GM23338 (cell line): Measurements from ENCODE around the gene EML4. TPM values are rescaled to one million over a fixed set of nuclear protein-coding genes. Genes with fewer than 3 reads are reported as not detected.

Source experiments
- ATAC-seq: fragments of 200-7000 bp; cut with Tn5 transposase; 3 replicates; pipeline ENCODE4 v1.9.1; 2020
- DNase-seq: peaks from one replicate; pipeline ENCODE4 v3.0.0-alpha.2; 2015; ENCODE audit warnings: low spot score
- H2AFZ ChIP-seq: fragments of 200-600 bp; sonication (generic); 2 replicates; pipeline ENCODE4 v1.8.0; 2016; ENCODE audit warnings: antibody characterized with exemption, mild to moderate bottlenecking, moderate library complexity
- H3F3A ChIP-seq: fragments of 200-600 bp; sonication (generic); replicated peaks from 2 replicates; pipeline ENCODE4 v1.8.0; 2017; ENCODE audit warnings: antibody characterized with exemption, mixed run types, low read depth
- H3K27ac ChIP-seq: fragments of 200-600 bp; sonication (generic); 2 replicates; pipeline ENCODE4 v1.6.1; 2016; ENCODE audit warnings: low read depth
- H3K27me3 ChIP-seq: fragments of 200-600 bp; sonication (generic); 2 replicates; pipeline ENCODE4 v1.8.0; 2016; ENCODE audit warnings: mild to moderate bottlenecking, mixed run types, moderate library complexity; ENCODE audit not compliant: insufficient read depth
- H3K36me3 ChIP-seq: fragments of 200-600 bp; sonication (generic); 2 replicates; pipeline ENCODE4 v1.8.0; 2016; ENCODE audit warnings: mild to moderate bottlenecking; ENCODE audit not compliant: insufficient read depth
- H3K4me1 ChIP-seq: fragments of 200-600 bp; sonication (generic); 2 replicates; pipeline ENCODE4 v1.8.0; 2016; ENCODE audit warnings: mild to moderate bottlenecking, moderate library complexity; ENCODE audit not compliant: insufficient read depth
- H3K4me2 ChIP-seq: fragments of 200-600 bp; sonication (generic); 2 replicates; pipeline ENCODE4 v1.7.1; 2017; ENCODE audit warnings: mixed run types
- H3K4me3 ChIP-seq: fragments of 200-600 bp; sonication (generic); 2 replicates; pipeline ENCODE4 v1.6.1; 2016; ENCODE audit warnings: mixed run types
- H3K79me2 ChIP-seq: fragments of 200-600 bp; sonication (generic); replicated peaks from 2 replicates; pipeline ENCODE4 v1.8.0; 2017; ENCODE audit warnings: mild to moderate bottlenecking; ENCODE audit not compliant: insufficient read depth
- H3K9me2 ChIP-seq: fragments of 200-600 bp; sonication (generic); 2 replicates; pipeline ENCODE4 v1.8.0; 2017; ENCODE audit not compliant: insufficient read depth
- H4K20me1 ChIP-seq: fragments of 200-600 bp; sonication (generic); replicated peaks from 2 replicates; pipeline ENCODE4 v1.8.0; 2017; ENCODE audit warnings: mild to moderate bottlenecking; ENCODE audit not compliant: insufficient read depth
- H3K27ac Mint-ChIP-seq: 2 replicates; pipeline ENCODE4 v1.8.0; 2020; ENCODE audit warnings: inconsistent platforms, mild to moderate bottlenecking, moderate library complexity, mixed read lengths
- H3K27me3 Mint-ChIP-seq: 3 replicates; pipeline ENCODE4 v1.8.0; 2022; ENCODE audit warnings: low read depth, mild to moderate bottlenecking, moderate library complexity, mixed read lengths, inconsistent platforms; ENCODE audit not compliant: insufficient read depth, poor library complexity
- H3K36me3 Mint-ChIP-seq: 3 replicates; pipeline ENCODE4 v1.8.0; 2021; ENCODE audit warnings: low read depth, mild to moderate bottlenecking, inconsistent platforms, moderate library complexity, mixed read lengths
- H3K4me1 Mint-ChIP-seq: 3 replicates; pipeline ENCODE4 v1.8.0; 2020; ENCODE audit warnings: mild to moderate bottlenecking, inconsistent platforms, mixed read lengths
- H3K4me3 Mint-ChIP-seq: 3 replicates; pipeline ENCODE4 v1.8.0; 2021; ENCODE audit warnings: moderate library complexity, mild to moderate bottlenecking, inconsistent platforms, mixed read lengths
- H3K9me3 Mint-ChIP-seq: 3 replicates; pipeline ENCODE4 v1.8.0; 2020; ENCODE audit warnings: moderate library complexity, mild to moderate bottlenecking, inconsistent platforms, mixed read lengths
- CREB1 ChIP-seq: fragments of 250-450 bp; sonication (Bioruptor Pico); IDR thresholded peaks from 2 replicates; pipeline ENCODE4 v1.5.0; 2020; ENCODE audit warnings: low read depth, mild to moderate bottlenecking, moderate library complexity
- EZH2 ChIP-seq: fragments of 200-600 bp; sonication (generic); IDR thresholded peaks from one replicate; pipeline ENCODE4 v1.8.0; 2017; ENCODE audit warnings: antibody characterized with exemption, mild to moderate bottlenecking, low read depth; ENCODE audit not compliant: unreplicated experiment
- EZH2phosphoT487 ChIP-seq: fragments of 200-600 bp; sonication (generic); IDR thresholded peaks from one replicate; pipeline ENCODE4 v1.8.1; 2018; ENCODE audit warnings: antibody characterized with exemption; ENCODE audit not compliant: unreplicated experiment
- NANOG ChIP-seq: IDR thresholded peaks from 2 replicates; pipeline ENCODE4 v1.6.1; 2016; ENCODE audit warnings: antibody characterized with exemption, borderline replicate concordance
- ZNF114 ChIP-seq: fragments of 250-450 bp; sonication (Bioruptor Pico); IDR thresholded peaks from 2 replicates; pipeline ENCODE4 v1.5.0; 2020; ENCODE audit warnings: mild to moderate bottlenecking, moderate library complexity
- ZNF331 ChIP-seq: fragments of 250-450 bp; sonication (Bioruptor Pico); IDR thresholded peaks from 2 replicates; pipeline ENCODE4 v1.5.0; 2020; ENCODE audit warnings: low read depth, mild to moderate bottlenecking, moderate library complexity
- polyA plus RNA-seq: library from polyadenylated mRNA; unstranded; fragments of >200 nt; fragmentation: Nextera tagmentation; extraction: Ambion mirVana; gene quantifications from 2 replicates; pipeline ENCODE4 v1.2.1, GENCODE V29; 2016
- total RNA-seq: library from RNA; depleted of rRNA; stranded (reverse); fragments of >200 nt; shearing (Covaris generic); gene quantifications from 2 replicates; pipeline ENCODE4 v1.2.3, GENCODE V29; 2014
- TF ChIP-seq, protein P1 (sequence below), 2 experiments: fragments of 200-600 bp in 1 of 2; sonication (generic) in 1 of 2; conservative IDR thresholded peaks; 2 replicates each; pipeline versions ENCODE4 v1.5.1 to v1.6.1; 2016 to 2017; ENCODE audit warnings: antibody characterized with exemption in 2 of 2, low read depth in 2 of 2, mild to moderate bottlenecking in 2 of 2, moderate library complexity in 1 of 2
- TF ChIP-seq, protein P2 (sequence below): IDR thresholded peaks from one replicate; pipeline ENCODE4 v1.6.1; 2018; ENCODE audit warnings: antibody characterized with exemption; ENCODE audit not compliant: unreplicated experiment

Gene EML4
- total and polyA plus RNA-seq, 2 experiments from 2014 or later, result 65.3 to 115 TPM

DNA sequence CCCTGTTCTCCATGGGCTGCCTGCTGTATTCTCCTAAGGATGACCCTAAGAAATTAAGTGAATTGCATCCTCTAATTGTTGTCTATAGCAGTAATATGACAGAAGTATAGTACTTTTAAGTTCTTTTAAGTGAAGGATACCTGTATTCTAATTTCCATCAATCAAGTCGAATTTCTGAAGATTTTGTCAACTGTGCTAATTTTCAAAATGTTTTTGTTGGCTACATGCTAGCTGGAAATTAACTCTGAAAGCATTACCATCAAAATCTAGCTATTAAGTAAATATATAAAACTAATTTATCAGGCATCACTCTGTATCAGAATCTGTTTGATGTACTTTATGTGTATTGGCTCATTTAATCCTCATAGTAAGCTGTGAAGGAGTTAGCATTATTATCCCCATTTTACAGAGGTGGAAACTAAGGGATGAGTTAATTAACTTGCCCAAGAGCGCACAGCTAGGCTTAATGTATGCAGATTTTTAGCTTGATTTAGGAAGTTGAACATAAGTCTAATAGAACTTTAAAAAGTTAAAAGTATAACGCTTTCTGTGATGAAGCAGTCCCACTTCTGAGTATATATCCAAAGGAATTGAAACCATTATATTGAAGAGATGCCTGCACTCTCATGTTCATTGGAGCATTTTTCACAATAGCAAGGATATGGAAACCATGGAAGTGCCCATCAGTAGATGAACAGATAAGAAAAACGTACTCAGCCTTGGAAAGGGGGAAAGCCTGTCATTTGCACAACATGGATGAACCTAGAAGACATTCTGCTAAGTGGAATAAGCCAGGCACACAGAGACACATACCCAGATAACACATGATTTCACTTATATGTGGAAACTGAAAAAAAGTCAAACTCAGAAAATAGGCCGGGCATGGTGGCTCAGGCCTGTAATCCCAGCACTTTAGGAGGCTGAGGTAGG is 32.0 kb downstream of the EML4 start (continued):
- TF ChIP-seq EZH2 (no peak), NANOG (no peak), CREB1 (CRISPR knock-in tag) (no peak), EZH2phosphoT487 (no peak), ZNF331 (no peak)
- TF ChIP-seq, protein P1, sequence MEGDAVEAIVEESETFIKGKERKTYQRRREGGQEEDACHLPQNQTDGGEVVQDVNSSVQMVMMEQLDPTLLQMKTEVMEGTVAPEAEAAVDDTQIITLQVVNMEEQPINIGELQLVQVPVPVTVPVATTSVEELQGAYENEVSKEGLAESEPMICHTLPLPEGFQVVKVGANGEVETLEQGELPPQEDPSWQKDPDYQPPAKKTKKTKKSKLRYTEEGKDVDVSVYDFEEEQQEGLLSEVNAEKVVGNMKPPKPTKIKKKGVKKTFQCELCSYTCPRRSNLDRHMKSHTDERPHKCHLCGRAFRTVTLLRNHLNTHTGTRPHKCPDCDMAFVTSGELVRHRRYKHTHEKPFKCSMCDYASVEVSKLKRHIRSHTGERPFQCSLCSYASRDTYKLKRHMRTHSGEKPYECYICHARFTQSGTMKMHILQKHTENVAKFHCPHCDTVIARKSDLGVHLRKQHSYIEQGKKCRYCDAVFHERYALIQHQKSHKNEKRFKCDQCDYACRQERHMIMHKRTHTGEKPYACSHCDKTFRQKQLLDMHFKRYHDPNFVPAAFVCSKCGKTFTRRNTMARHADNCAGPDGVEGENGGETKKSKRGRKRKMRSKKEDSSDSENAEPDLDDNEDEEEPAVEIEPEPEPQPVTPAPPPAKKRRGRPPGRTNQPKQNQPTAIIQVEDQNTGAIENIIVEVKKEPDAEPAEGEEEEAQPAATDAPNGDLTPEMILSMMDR (conservative IDR thresholded peaks at IDR 0.05; ENCODE audit: low read depth in 2 of 2), result no peak
- TF ChIP-seq, protein P2, sequence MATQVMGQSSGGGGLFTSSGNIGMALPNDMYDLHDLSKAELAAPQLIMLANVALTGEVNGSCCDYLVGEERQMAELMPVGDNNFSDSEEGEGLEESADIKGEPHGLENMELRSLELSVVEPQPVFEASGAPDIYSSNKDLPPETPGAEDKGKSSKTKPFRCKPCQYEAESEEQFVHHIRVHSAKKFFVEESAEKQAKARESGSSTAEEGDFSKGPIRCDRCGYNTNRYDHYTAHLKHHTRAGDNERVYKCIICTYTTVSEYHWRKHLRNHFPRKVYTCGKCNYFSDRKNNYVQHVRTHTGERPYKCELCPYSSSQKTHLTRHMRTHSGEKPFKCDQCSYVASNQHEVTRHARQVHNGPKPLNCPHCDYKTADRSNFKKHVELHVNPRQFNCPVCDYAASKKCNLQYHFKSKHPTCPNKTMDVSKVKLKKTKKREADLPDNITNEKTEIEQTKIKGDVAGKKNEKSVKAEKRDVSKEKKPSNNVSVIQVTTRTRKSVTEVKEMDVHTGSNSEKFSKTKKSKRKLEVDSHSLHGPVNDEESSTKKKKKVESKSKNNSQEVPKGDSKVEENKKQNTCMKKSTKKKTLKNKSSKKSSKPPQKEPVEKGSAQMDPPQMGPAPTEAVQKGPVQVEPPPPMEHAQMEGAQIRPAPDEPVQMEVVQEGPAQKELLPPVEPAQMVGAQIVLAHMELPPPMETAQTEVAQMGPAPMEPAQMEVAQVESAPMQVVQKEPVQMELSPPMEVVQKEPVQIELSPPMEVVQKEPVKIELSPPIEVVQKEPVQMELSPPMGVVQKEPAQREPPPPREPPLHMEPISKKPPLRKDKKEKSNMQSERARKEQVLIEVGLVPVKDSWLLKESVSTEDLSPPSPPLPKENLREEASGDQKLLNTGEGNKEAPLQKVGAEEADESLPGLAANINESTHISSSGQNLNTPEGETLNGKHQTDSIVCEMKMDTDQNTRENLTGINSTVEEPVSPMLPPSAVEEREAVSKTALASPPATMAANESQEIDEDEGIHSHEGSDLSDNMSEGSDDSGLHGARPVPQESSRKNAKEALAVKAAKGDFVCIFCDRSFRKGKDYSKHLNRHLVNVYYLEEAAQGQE, result no peak

DNA sequence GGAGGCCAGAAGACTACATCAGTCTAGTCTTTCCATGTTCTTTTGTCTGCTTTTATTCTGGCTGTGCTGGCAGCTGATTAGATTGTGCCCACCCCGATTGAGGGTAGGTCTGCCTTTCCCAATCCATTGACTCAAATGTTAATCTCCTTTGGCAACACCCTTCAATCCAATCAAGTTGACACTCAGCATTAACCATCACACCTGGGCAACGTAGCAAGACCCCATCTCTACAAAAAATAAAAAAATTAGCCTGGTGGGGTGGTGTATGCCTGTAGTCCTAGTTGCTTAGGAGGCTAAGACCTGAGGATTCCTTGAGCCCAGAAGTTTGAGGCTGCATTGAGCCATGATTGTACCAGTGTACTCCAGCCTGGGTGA is 33.5 kb downstream of the EML4 start:
- no peaks in the 10 kb centered on the region for H3K27me3 Mint-ChIP-seq
- Histone ChIP-seq H3K27ac (no peak overlapping the region), H3K4me3 (no peak overlapping the region), H4K20me1 (peaks cover 29% of the 10 kb centered on the region), H2AFZ (no peak overlapping the region), H3K79me2 (peaks cover 100% of the 10 kb centered on the region), H3K4me2 (no peak overlapping the region), H3F3A (no peaks in the 10 kb centered on the region), H3K36me3 (no peaks in the 10 kb centered on the region), H3K9me2 (no peaks in the 10 kb centered on the region; the same call in 1 of the 2 replicates), H3K4me1 (no peaks in the 10 kb centered on the region), H3K27me3 (no peaks in the 10 kb centered on the region)
- no peak overlapping the region for H3K27ac Mint-ChIP-seq
- peaks cover 4% of the 10 kb centered on the region; the same call in 2 of the 3 replicates for H3K4me1 Mint-ChIP-seq
- no peaks in the 10 kb centered on the region for H3K9me3 Mint-ChIP-seq
- TF ChIP-seq ZNF114 (CRISPR knock-in tag), result no peak
- TF ChIP-seq, protein P1 (conservative IDR thresholded peaks at IDR 0.05; ENCODE audit: low read depth in 2 of 2), result no peak
- no peak for TF ChIP-seq EZH2phosphoT487
- H3K4me3 Mint-ChIP-seq, result no peak overlapping the region
- DNase-seq (no peak), ATAC-seq (no peak)
- H3K36me3 Mint-ChIP-seq, result peaks cover 6% of the 10 kb centered on the region; the same call in 2 of the 3 replicates
